Hematopoietic multipotent progenitor cell treated with erythropoietin and hydrocortisone succinate and interleukin-3 and kit ligand, for 17 days (in vitro differentiated cells): ENCODE measurements around the gene GSE1.
A peak's percentile ranks its signal among the peaks of the same experiment; 100 is the strongest.

Experiments
- DNase-seq: peaks from one replicate; pipeline ENCODE4 v3.0.0-alpha.2; 2015; ENCODE audit warnings: low spot score

GSE1 gene

DNA sequence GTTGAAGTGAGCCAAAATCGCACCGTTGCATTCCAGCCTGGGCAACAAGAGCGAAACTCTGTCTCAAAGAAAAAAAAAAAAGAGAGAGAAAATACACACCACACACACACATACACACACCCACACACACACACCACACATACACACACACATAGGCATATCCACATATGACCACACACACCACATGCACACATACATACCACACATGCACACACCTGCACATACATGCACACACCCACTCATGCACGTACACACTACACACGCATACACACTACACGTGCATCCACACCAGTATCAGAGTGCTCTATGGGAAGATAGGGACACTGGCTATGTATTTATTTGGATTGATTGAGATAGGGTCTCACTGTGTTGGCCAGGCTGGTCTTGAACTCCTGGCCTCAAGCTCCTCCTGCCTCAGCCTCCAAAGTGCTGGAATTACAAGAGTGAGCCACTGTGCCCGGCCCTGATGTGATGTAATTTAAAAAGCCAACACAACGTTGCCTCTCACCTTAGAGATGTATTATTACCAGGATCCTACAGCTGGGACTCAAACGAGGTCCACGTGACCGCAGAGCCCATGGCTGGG, 93.4 kb downstream of the GSE1 start:
- DNase-seq: no peak

DNA sequence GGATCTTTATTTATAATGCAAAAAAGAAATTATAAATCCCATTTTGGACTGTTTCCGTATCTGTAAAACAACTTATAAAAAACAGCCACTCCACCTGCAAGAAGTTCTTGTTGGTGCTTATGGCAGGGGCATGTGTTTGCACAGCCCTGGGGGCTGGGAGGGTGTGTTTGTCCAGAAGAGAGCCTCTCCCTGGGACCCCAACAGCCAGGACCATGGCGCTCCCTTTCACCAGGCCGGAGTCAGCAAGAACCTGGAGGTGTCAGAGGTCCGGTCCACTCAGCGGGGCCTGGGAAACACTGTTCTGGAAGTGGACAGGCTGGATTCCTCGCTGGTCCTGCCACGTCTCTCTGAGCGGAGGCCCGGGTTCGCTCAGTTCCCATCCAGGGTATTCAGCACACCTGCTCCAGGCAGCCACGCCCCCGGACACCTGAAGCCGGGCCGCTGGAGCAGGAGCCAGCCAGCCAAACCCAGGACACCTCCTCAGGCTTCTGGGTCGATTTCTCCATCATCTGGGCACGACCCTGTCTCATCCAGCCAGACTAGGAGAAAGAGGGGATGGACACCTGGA, 94.5 kb downstream of the GSE1 start:
- DNase-seq: no peak

DNA sequence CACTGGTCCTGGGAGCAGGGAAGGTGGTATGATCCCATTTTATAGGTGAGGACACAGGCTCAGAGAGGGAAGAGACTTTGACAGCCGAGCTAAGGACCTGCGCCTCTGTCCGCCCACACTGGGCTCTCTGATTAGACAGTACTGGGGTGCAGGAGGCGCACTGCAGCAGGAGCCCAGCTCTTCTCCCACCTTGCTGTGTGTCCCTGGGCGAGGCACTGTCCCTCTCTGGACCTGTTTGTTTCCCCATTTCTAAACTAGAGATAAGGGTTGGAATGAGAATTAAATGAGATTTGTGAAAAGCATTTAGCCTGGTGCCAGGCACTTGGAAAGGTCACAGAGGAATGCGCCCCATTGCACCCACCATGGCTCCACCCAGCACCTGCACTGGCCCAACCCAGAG, 95.2 kb downstream of the GSE1 start:
- DNase-seq: no peak

DNA sequence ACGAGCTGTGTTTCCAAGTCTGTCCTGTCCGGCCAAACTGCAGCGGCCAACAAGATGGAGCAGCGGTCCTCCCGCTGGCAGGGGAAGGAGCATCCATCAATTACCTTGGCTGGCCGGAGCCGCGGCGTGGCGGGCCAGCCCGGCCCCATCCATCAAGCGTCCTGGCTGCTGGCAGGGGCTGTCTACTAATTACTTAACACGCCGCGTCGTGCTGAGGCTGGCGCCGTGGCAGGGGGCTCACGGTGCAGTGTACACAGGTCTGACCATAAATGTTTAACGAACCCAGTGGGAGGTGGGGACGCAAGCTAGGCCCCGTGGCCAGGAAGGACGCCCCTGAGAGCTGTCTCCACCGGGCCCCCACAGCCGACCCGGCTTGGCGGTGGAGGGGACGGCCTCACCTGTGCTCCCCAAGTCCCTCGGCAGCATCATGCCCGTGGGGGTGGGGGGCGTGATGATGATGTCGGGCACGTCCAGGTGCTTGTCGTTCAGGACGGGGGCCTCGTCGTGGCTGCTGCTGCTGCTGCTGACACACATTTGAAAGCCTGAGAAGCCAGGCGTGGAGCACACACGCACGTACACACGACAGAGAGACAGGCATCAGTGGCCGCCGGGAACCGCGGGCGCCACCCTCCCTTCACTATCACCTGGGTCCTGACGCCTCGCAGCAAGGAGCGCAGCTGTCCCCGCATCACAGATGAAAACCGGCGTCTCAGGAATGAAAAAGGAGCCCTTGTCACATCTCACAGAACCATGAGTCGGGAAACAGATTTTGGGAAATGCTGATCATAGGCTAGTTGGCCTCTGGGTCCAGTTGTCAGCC, 96.9 kb downstream of the GSE1 start:
- no peak for DNase-seq

DNA sequence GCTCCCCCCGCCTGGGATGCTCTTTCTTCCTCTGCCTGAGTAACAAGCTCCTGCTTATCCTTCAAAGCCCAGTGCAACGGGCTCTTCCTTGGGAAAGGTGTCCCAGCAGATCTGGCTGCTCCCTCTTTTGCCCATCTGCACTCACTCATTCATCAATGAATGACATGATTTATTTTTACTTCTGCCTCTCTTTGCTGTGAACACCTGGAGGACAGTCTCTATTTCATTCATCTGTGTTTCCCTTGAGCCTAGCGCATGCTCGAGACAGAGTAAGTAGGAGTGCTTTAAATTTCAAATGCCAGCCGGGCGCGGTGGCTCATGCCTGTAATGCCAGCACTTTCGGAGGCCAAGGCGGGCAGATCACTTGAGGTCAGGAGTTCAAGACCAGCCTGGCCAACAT, 97.6 kb downstream of the GSE1 start:
- no peak for DNase-seq

DNA sequence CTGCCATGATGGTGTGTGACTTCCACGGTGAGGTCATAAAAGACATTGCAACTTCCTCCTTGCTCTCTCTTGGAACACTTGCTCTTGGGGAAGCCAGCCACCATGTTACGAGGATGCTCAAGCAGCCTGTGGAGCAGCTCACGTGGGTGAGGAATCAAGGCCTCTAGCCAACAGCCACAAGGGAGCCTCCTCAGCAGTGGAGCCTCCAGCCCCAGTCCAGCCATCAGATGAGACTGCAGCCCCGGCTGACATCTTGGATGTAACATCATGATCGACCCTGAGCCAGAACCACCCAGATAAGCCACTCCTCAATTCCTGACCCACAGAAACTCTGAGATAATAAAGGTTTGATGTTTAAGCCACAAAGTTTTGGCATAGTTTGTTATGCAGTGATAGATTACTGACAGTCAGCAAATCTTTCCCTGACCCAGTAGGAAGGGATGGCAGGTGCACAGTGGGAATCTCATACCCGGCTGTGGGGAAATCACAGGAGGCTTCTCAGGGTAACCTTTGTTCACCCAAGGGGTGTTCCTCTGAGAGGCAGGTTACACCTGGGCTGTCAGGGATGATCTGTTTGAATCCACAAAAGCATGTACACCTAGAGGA, 99.0 kb downstream of the GSE1 start:
- no peak for DNase-seq

DNA sequence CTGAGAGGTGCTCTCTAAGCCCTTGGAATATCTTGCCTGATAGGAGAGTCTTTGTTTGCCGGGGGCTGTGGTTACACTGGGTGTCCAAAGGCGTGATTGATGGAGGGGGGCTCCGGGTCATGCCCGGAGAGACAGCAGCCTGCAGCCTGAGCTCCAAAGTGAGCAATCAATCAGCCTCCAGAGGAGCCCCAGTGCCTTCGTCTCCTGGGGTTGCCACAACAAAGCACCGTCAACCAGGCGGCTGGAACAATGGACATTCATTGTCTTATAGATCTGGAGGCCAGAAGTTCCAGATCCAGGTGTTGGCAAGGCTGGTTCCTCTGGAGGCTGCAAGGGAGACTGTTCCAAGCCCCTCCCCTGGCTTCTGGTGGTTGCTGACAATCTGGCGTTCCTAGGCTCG, 99.7 kb downstream of the GSE1 start:
- DNase-seq: no peak

DNA sequence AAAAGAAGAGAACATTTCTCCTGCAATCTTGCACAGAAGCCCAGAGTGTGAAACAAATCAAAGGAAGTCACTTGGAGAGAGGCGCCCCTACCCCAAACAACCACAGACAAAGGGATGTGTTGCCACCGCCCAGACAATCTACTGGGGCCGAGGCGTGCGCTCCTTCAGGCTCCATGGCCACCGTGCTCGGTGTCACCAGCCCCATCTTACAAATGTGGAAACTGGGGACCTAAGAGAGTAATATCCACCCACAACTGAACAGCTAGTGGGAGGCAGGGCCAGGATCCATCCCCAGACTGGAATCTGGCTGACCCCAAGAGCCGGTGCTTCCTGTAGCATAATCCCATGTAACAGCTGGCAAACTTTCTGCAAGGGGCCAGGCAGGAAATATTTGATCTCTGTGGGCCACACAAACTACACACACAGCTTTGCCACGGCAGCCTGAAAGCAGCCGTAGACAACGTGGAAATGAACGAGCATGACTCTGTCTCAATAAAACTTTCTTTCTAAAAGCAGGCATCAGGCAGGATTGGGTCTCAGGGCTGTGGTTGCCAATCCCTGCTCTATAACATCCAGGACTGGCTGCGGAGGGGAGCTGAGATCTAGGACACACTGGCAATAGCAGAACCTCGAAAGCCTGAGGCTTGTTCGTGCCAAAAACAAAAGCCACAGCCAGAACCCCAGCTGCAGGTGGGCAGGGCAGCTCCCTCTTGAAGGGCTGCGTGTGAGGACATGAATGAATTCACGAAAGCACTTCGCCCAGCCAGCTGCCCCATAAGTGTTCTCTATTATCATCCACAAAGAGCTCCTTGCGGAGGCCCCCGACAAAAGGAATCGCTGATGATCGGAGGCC, 102.3 kb downstream of the GSE1 start:
- DNase-seq: no peak

DNA sequence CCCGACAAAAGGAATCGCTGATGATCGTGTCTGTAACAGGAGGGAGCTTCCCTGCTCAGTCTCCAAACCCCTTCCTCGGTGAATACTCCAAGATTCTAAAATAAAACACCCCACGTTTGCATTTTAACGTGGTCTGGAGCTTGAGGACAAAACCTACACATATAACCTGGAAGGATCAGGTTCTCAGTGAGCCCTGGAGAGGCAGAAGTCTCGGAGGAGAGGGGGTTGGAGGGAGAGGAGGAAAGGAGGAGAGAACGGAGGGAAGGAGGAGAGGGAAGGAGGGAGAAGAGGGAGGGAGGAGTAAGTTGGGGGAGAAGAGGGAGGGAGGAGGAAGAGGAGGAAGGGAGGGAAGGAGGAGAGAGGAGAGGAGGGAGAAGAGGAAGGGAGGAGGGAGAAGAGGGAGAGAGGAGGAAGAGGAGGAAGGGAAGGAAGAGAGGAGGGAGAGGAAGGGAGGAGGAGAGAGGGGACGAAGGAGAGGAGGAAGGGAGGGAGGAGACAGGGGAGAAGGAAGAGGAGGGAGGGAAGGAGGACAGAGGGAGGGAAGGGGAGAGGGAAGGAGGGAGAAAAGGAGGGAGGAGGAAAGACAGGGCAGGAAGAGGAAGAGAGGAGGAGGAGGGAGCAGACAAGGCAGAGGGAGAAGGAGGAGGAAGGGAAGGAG, 103.0 kb downstream of the GSE1 start:
- no peak for DNase-seq

DNA sequence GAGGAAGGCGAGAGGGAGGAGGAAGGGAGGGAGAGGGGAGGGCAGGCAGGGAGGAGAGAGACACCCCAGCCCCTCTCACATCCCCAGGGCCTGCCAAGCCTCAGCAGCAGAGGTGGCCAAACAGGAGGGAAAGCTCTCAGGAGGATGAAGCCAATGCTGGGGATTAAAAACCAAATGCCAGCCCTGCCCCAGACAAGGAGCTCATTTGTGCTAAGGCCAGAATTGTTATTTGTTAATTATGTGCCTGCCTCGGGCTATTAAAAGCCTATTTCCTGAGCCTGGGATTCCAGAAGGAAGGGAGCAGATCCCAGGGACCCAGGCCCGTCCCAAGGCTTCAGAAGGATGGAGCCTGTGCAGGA, 103.5 kb downstream of the GSE1 start:
- no peak for DNase-seq

DNA sequence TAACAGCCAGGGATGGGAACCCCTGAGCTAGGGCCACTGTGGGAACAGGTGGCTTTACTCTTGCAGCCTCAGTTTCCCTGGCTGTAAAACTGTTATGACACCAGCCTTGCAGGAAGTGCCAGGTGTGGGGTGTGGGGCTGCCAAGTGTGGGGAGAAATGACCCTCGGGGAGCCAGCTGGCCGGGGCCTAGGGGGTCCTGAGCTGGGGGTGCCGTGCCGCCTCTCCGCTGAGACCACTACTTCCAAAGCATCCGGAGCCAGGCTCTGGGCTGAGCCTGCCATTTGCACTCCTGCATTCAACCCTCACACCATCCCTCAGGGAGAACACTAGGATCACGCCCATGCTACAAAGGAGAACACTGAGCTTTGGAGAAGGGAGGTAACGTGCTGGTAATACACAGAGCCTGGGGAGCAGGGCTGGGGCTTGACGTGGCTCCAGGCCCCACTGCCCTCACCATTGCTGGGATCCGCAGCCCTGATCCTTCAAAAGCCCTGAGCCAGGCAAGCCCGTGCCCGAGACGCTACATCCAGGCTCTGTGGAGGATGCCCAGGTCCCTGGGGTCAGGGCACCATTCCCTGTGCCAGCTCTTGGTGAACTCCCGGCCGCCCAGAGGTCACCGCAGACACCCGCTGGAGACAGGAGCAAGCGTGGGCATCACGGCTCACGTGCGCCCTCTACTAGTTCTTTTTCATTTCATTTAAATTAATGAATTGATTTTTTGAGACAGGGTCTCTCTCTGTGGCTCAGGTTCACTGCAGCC, 104.5 kb downstream of the GSE1 start:
- peak; percentile 80 for DNase-seq

DNA sequence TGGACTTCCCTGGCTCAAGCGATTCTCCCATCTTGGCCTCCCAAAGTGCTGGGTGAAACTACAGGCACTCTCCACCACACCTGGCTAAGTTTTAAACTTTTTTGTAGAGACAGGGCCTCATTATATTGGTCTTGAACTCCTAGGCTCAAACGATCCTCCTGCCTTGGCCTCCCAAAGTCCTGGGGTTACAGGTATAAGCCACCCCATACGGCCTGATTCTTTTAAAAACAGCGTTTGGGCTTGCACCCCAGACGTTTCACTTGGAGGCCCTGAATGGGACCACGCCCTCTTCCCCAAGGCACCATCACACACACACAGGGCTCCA, 105.0 kb downstream of the GSE1 start:
- DNase-seq: no peak

DNA sequence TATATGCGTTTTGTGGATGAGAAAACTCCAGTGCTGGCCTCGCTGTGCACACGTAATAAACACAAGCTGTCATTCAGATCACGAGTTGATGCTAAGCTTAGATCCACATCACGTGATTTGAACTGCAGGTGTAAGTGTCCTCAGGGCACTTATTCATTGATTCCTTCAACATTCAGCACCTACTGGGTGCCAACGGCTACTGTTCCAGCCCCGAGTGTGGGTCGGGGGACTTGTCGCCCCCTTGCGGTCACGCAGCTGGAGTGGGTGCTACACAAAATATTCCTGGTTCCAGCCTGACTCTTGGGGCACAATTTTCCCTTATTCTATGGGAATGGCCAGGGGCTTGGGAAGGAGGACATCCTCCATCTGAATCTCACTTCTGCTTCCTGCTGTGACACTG, 105.6 kb downstream of the GSE1 start:
- peak; percentile 46 for DNase-seq

DNA sequence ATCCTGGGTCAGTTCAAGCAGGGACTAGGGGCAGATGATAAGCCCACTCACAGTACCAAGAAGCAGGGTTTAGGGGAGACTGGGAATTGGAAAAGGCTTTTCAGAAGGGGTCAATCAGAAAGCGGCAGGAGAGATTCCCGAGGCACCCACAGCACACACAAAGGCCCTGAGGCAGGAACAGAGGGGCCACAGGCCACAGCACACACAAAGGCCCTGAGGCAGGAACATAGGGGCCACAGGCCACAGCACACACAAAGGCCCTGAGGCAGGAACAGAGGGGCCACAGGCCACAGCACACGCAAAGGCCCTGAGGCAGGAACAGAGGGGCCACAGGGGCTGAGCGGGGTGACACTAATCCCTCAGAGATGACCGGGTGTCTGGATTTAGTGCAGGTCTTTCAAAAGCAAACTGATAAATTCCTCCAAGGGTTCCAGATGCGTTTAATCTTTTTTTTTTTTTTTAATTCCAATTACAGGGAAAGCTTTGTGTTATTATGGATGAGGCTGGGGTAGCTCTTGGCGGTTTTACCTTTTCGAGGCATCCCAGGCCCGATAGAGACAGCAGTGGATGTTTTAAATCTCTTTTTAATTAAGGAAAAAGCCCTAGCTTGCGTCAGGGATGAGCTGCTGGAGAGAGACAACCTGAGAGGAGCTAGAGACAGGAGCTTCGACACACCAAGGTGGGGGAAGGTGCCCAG, 106.6 kb downstream of the GSE1 start:
- no peak for DNase-seq

DNA sequence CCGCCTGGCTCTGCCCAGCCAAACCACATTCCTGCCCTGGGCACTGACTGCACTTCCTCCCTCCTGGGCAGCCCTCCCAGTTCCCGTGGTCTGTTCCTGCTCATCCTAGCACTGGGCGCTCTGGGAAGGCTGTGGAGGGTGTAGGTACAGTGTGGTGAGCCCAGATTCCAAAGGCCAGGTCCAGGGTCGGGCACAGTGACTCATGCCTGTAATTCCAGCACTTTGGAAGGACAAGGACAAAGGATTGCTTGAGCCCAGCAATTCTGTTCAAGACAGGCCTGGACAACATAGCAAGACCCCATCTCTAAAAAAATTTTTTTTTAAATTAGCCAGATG, 107.1 kb downstream of the GSE1 start:
- DNase-seq: no peak

DNA sequence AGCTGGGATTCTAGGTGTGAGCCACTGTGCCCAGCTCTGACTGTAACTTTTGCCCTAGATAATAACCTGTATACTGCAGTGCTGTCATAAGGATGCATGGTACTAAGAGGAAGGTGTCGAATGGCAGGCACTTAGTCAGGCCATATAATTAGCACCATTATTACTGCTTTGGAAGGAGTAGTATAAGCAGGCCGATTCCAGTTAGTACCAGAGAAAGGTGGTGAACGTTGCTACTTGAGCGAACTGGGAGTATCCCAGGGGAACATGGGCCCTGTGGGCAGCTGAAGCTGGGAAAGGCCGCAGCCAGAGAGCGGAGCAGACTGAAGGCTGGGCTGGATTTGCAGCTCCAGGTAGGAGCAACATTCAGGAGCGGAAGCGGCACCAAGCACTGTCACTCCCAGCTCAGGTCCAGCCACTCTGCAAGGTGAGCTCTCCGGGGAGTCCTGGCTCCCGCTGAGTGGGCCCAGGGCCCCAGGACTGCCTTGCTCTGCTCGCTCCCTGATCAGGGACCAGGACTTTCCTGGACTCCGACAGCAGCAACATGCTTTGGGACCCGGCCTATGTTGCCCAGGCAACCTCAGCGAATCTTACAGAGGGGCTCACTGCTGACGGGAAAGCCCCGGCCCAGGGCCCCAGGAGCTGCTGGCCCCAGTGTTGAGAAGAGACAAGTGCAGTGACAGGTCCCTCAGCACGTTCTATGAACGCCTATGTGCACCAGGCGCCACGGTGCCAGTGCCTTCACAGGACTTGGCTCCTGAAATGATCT, 109.2 kb downstream of the GSE1 start:
- DNase-seq: no peak

DNA sequence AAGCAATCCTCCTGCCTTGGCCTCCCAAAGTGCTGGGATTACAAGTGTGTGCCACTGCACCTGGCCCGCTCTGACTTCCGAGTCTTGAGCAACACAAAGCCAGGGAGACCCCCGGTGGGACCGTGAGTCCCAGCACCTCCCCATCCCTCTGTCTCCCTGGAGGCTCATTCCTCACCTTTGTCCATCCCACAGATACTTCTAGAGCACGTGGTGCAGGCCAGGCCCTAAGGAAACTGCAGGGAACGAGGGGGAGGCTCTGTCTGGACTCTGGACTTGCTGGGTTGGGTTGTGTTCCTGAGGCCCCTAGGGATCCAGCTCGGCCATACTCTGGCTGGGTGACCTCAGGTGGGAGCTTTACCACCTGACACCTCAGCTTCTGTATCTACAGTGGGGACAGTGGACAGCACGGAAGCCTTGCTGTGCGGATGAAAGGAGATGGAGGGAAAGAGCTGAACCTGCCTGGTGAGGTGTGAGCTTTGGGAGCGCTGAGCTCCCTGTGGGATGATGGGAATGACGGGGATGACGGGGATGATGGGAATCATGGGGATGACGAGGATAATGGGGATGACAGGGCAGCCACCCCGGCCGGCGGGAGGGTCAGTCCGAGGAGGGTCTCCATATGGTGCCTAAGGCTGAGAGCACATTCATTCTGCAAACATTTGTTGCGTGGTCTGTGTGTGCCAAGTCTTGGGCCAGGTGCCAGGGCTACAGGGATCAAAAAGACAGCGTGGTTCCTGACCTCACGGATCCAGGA, 111.2 kb downstream of the GSE1 start:
- no peak for DNase-seq

DNA sequence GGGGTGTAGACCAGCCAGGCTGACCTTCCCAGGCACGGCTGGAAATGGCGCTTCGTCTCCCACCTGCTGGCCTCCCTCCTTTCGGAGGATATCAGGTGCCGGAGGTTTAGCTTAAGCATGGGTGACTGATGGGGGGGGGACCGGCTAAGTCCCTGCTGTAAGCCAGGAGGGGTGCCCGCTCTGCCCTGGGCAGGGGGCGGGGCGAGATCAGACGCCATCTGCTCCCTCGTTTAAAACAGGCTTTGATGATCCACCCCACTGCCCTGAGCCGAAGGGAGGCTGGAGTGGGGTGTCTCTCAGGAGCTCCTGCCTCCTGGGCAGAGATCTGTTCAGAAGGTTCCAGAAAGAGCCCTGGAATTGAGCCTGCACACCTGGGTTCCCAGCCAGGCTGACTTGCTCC, 111.8 kb downstream of the GSE1 start:
- DNase-seq: no peak
